K562 (cell line): ENCODE data around the gene VEGFA. TPM values are rescaled to one million over a fixed set of nuclear protein-coding genes. Genes with fewer than 3 reads are reported as not detected.
A peak's percentile ranks its signal among the peaks of the same experiment; 100 is the strongest.

Experiments used
- ATAC-seq: fragments of 200-7000 bp; cut with Tn5 transposase; 3 replicates; pipeline ENCODE4 v1.9.1; 2020; ENCODE audit warnings: moderate library complexity
- BruUV-seq: library from RNA; stranded (reverse); fragments of 400-500 nt; replicated peaks from 2 replicates; lab custom pipeline; 2021; lab: Mats Ljungman, UMichigan
- CTCF ChIA-PET: fragments of 300-600 bp; formaldehyde crosslinking; extraction: SDS; loops from one replicate; lab custom pipeline; 2021; ENCODE audit warnings: low intra/inter-chr PET ratio; lab: Yijun Ruan, JAX
- POLR2A ChIA-PET: fragments of 300-600, 350-650 bp; sonication (Branson Sonifier 250); formaldehyde crosslinking; extraction: SDS; loops from one replicate; lab custom pipeline; 2021; ENCODE audit warnings: antibody characterized with exemption, inconsistent platforms; lab: Yijun Ruan, JAX
- DNase-seq, 4 experiments: peaks; one replicate each; pipeline versions ENCODE4 v3.0.0 to v3.0.0-alpha.2; 2011 to 2018; ENCODE audit warnings: low spot score in 3 of 4, mixed read lengths in 3 of 4; ENCODE audit errors: extremely low read depth in 1 of 4
- FAIRE-seq: peaks from 2 replicates; lab custom pipeline; 2011; peaks lifted over from hg19 to GRCh38; lab: Jason Lieb, UNC
- H2AFZ ChIP-seq: 2 replicates; pipeline ENCODE4 v1.6.0; 2011; ENCODE audit warnings: low read depth, low read length, control low read depth, inconsistent platforms
- H3K27ac ChIP-seq: fragments of 200-600 bp; 3 replicates; pipeline ENCODE4 v1.8.0; 2011; ENCODE audit warnings: low read depth, mild to moderate bottlenecking, control low read depth, inconsistent platforms, low read length, moderate library complexity, mixed read lengths; ENCODE audit errors: extremely low read depth
- H3K27me3 ChIP-seq, 2 experiments: fragments of 300-600 bp in 1 of 2; 2 replicates in 1 of 2; 3 replicates in 1 of 2; pipeline versions ENCODE4 v1.6.0 to v1.8.0; 2011; ENCODE audit warnings: inconsistent platforms in 2 of 2, low read length in 2 of 2, mild to moderate bottlenecking in 1 of 2, mixed read lengths in 1 of 2, moderate library complexity in 1 of 2; ENCODE audit not compliant: control insufficient read depth in 2 of 2, insufficient read depth in 2 of 2
- H3K36me3 ChIP-seq: fragments of 300-600 bp; 3 replicates; pipeline ENCODE4 v1.8.0; 2011; ENCODE audit warnings: mild to moderate bottlenecking, low read length, inconsistent platforms; ENCODE audit not compliant: control insufficient read depth, insufficient read depth
- H3K4me1 ChIP-seq, 2 experiments: fragments of 200-600 bp in 1 of 2; replicated peaks in 1 of 2; 2 replicates in 1 of 2; 3 replicates in 1 of 2; pipeline versions ENCODE4 v1.5.1 to v1.8.0; 2011; ENCODE audit warnings: inconsistent platforms in 2 of 2, low read length in 2 of 2, mild to moderate bottlenecking in 1 of 2, mixed read lengths in 1 of 2, moderate library complexity in 1 of 2; ENCODE audit not compliant: control insufficient read depth in 2 of 2, insufficient read depth in 2 of 2
- H3K4me2 ChIP-seq: 2 replicates; pipeline ENCODE4 v1.6.1; 2011; ENCODE audit warnings: low read length, control low read depth, inconsistent platforms, mixed read lengths; ENCODE audit not compliant: insufficient read depth
- H3K4me3 ChIP-seq: fragments of 200-600 bp; sonication (generic), shearing (Covaris generic); 2 replicates; pipeline ENCODE4 v1.5.1; 2016; ENCODE audit warnings: control low read depth, inconsistent platforms
- H3K79me2 ChIP-seq: fragments of 200-600 bp; 3 replicates; pipeline ENCODE4 v1.8.0; 2011; ENCODE audit warnings: low read length, inconsistent platforms; ENCODE audit not compliant: control insufficient read depth, insufficient read depth
- H3K9ac ChIP-seq, 2 experiments: 2 replicates each; pipeline versions ENCODE4 v1.6.0 to v1.6.1; 2011; ENCODE audit warnings: low read depth in 2 of 2, low read length in 2 of 2, control low read depth in 1 of 2, inconsistent platforms in 1 of 2, mild to moderate bottlenecking in 1 of 2, mixed read lengths in 1 of 2; ENCODE audit not compliant: insufficient read depth in 1 of 2
- H3K9me1 ChIP-seq: one replicate; pipeline ENCODE4 v1.6.0; 2011; ENCODE audit warnings: inconsistent platforms, mild to moderate bottlenecking, low read length, moderate library complexity; ENCODE audit not compliant: control insufficient read depth, insufficient read depth
- H3K9me3 ChIP-seq: replicated peaks from 2 replicates; pipeline ENCODE4 v1.5.1; 2011; ENCODE audit warnings: low read depth, low read length, inconsistent platforms; ENCODE audit not compliant: control insufficient read depth, insufficient read depth
- H4K20me1 ChIP-seq: replicated peaks from 2 replicates; pipeline ENCODE4 v1.6.1; 2011; ENCODE audit warnings: low read length, inconsistent platforms, mixed read lengths; ENCODE audit not compliant: control insufficient read depth, insufficient read depth
- ARID1B ChIP-seq: fragments of 450-650 bp; IDR thresholded peaks from 2 replicates; pipeline ENCODE4 v1.6.1; 2016; ENCODE audit warnings: antibody characterized with exemption, mild to moderate bottlenecking, inconsistent platforms
- BCL6 ChIP-seq: fragments of 250-450 bp; sonication (Bioruptor Pico); IDR thresholded peaks from 2 replicates; pipeline ENCODE4 v1.4.0; 2020
- CBFA2T2 ChIP-seq: fragments of 450-650 bp; conservative IDR thresholded peaks from 2 replicates; pipeline ENCODE4 v1.6.1; 2017; ENCODE audit warnings: mild to moderate bottlenecking
- CBFA2T3 ChIP-seq: fragments of 450-650 bp; IDR thresholded peaks from 2 replicates; pipeline ENCODE4 v1.6.1; 2017
- CCNT2 ChIP-seq: IDR thresholded peaks from 2 replicates; pipeline ENCODE4 v1.6.1; 2011; ENCODE audit warnings: borderline replicate concordance, low read depth, mild to moderate bottlenecking, moderate library complexity, mixed read lengths, low read length; ENCODE audit not compliant: insufficient read length; ENCODE audit errors: extremely low read depth
- CTBP1 ChIP-seq: fragments of 450-650 bp; IDR thresholded peaks from 2 replicates; pipeline ENCODE4 v1.6.1; 2016; ENCODE audit warnings: borderline replicate concordance
- DPF2 ChIP-seq: fragments of 450-650 bp; IDR thresholded peaks from 2 replicates; pipeline ENCODE4 v1.6.1; 2016
- KLF16 ChIP-seq: IDR thresholded peaks from 2 replicates; pipeline ENCODE4 v1.6.1; 2016; ENCODE audit warnings: antibody characterized with exemption
- LCOR ChIP-seq: sonication (generic); formaldehyde crosslinking; IDR thresholded peaks from 2 replicates; pipeline ENCODE4 v1.8.0; 2022; ENCODE audit warnings: mild to moderate bottlenecking, missing genetic modification reagents
- MTA2 ChIP-seq: fragments of 450-650 bp; IDR thresholded peaks from 2 replicates; pipeline ENCODE4 v1.6.1; 2016; ENCODE audit warnings: low read depth
- MTF1 ChIP-seq: fragments of 250-450 bp; sonication (Bioruptor Pico); IDR thresholded peaks from 2 replicates; pipeline ENCODE4 v1.9.0; 2021; ENCODE audit warnings: moderate library complexity, mild to moderate bottlenecking, inconsistent platforms, borderline replicate concordance
- NCOR1 ChIP-seq: fragments of 450-650 bp; IDR thresholded peaks from 2 replicates; pipeline ENCODE4 v1.6.1; 2016; ENCODE audit warnings: mild to moderate bottlenecking, moderate library complexity
- NFYB ChIP-seq: IDR thresholded peaks from 2 replicates; pipeline ENCODE4 v1.6.1; 2011; ENCODE audit warnings: mild to moderate bottlenecking, moderate library complexity; ENCODE audit not compliant: insufficient read length; ENCODE audit errors: extremely low read depth
- RNF2 ChIP-seq: sonication (generic); IDR thresholded peaks from 2 replicates; pipeline ENCODE4 v1.6.1; 2016
- SMARCA4 ChIP-seq: fragments of 450-650 bp; IDR thresholded peaks from 2 replicates; pipeline ENCODE4 v1.6.1; 2016
- SOX6 ChIP-seq: fragments of 450-650 bp; IDR thresholded peaks from 2 replicates; pipeline ENCODE4 v1.6.1; 2014; ENCODE audit warnings: mild to moderate bottlenecking
- TAL1 ChIP-seq: fragments of 450-650 bp; IDR thresholded peaks from 2 replicates; pipeline ENCODE4 v1.6.1; 2016; ENCODE audit warnings: mild to moderate bottlenecking
- TCF3 ChIP-seq: sonication (generic); formaldehyde crosslinking; IDR thresholded peaks from 2 replicates; pipeline ENCODE4 v1.4.0; 2020; ENCODE audit warnings: mild to moderate bottlenecking, missing genetic modification reagents
- TEAD2 ChIP-seq: fragments of 450-650 bp; IDR thresholded peaks from 2 replicates; pipeline ENCODE4 v1.6.1; 2016; ENCODE audit warnings: missing genetic modification characterization, control low read depth, missing compliant biosample characterization
- TEAD4 ChIP-seq, 2 experiments: sonication (generic) in 1 of 2; formaldehyde crosslinking in 1 of 2; IDR thresholded peaks; 2 replicates each; pipeline versions ENCODE4 v1.6.1 to v1.8.0; 2012 to 2022; ENCODE audit warnings: borderline replicate concordance in 1 of 2, inconsistent platforms in 1 of 2, low read length in 1 of 2, mild to moderate bottlenecking in 1 of 2, missing genetic modification reagents in 1 of 2
- ZNF274 ChIP-seq: IDR thresholded peaks from 2 replicates; pipeline ENCODE4 v1.6.1; 2011; ENCODE audit warnings: low read depth, mild to moderate bottlenecking, low read length, moderate library complexity, borderline replicate concordance
- ZNF644 ChIP-seq: fragments of 200-800 bp; sonication (Bioruptor generic); IDR thresholded peaks from 2 replicates; pipeline ENCODE4 v1.6.1; 2016; ENCODE audit warnings: low read depth, missing genetic modification characterization, missing compliant biosample characterization
- WGBS: fragments of 100-300 bp; shearing (Covaris generic); methylation state at CpG from one replicate; pipeline ENCODE4 v1.1.6; 2016; ENCODE audit warnings: low coverage, mixed read lengths; ENCODE audit not compliant: insufficient coverage; ENCODE audit errors: missing lambda C conversion rate; 5-methylcytosine and 5-hydroxymethylcytosine counted together
- in situ Hi-C: fragments of 300-500 bp; cut with MboI; formaldehyde crosslinking; loops from 4 replicates; pipeline ENCODE4 v1.15.0; 2018; ENCODE audit warnings: inconsistent platforms, mixed read lengths
- intact Hi-C: fragments of 100-400 bp; cut with micrococcal nuclease; formaldehyde crosslinking; loops from 2 replicates; pipeline ENCODE4 v1.14.2; 2022
- polyA plus RNA-seq, 8 experiments: library from polyadenylated mRNA; depleted of rRNA in 4 of 8; stranded (reverse) in 5 of 8; unstranded in 3 of 8; fragments of >200 nt; fragmentation: Nextera tagmentation in 2 of 8; fragmentation: Illumina TruSeq in 1 of 8; extraction: Ambion mirVana in 2 of 8; extraction: Trizol in 1 of 8; gene quantifications; 2 replicates each; pipeline versions ENCODE4 v1.2.1 to v1.2.3, GENCODE V29; 2011 to 2014; ENCODE audit warnings: inconsistent platforms in 1 of 8, missing spikeins in 1 of 8
- total RNA-seq, 7 experiments: library from RNA; depleted of rRNA in 6 of 7; stranded (reverse); fragments of >200 nt in 6 of 7; fragmentation: Illumina TruSeq in 2 of 7; extraction: Trizol in 2 of 7; gene quantifications; 2 replicates each; pipeline versions ENCODE4 v1.2.1 to v1.2.3, GENCODE V29; 2011 to 2021; ENCODE audit warnings: low replicate concordance in 1 of 7
- TF ChIP-seq, protein P1 (sequence below): sonication (generic); formaldehyde crosslinking; IDR thresholded peaks from 2 replicates; pipeline ENCODE4 v1.8.0; 2022; ENCODE audit warnings: missing genetic modification reagents, mild to moderate bottlenecking, moderate library complexity, borderline replicate concordance

VEGFA gene
- total and polyA plus RNA-seq, 9 of the 15 experiments (the other 6 are each of a cell fraction or from before 2014, with no cell fraction given) = 14.0 to 271 (median 124) TPM

DNA sequence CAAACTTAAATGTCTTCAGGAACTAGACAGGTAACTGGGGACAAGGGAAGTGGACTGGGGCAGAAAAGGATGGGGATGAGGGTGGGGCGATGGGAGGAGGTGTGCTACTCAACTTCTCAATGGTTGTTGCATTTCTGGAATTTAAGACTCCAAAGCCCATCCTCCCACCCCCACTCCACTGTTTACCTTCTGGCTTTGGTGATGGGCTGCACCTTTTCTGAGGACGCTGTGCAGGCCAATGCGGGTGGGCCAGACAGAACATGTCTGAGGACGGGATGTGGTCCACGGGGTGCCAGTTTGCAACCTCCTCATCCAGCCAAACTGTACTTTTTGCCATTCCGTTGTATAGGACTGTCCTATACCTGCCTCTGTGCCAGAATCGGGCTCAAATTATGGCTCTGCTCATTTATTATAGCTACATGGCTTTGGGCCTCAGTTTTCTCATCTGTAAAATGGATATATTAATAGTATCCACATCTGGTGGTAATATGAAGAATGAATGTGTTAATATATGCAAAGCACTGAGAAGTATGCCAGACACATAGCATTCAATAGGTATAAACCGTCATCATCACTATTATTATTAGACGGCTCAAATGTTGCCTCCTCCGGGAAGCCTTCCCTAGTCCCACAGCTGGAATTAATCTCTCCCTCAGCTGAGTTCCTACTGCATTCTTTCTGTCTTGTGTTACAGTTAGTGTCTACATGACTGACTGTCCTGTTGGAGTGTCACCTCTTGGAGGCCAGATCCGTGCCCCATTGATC is 31.0 kb upstream of the VEGFA start (continued):
- TF ChIP-seq LCOR (CRISPR knock-in tag) = 0 out of 2 replicates have a peak, but pooled peaks have one; percentile 32
- TF ChIP-seq NFYB = no peak
- TF ChIP-seq BCL6 = no peak
- no peak for TF ChIP-seq MTF1 (CRISPR knock-in tag)

DNA sequence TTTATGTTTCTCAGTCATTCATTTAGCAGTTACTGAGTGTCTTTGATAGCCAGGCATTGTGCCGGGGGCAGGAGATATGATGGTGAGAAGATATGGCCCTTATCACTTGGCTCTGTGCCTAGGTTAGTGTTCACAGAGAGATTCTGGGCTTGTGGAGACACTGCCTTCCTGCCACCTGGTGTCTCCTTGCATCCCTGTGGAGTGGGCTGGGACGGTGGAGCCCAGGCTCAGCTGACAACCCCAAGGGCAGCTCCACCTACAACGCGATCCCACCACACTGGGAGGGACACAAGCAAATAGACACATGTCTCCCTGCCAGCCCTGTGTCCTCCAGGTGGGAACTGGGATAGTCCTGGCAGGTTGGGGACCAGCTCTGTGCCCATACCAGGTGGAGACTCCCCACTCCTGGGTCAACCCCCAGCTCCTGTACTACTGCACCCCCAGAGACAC is 30.3 kb upstream of the VEGFA start:
- FAIRE-seq (peak; percentile 78), ATAC-seq (peak; percentile 18; the same call in 2 of the 3 replicates), DNase-seq (peak in 3 of 4 experiments; percentile 54 to 64 (median 55))
- H3K27ac ChIP-seq = no peak overlapping the region
- in situ Hi-C loops (no loop called here), intact Hi-C loops (no loop called here)
- ChIA-PET POLR2A (interaction anchor here (0.6 to 1.1 kb wide), 5 partner anchors 9 to 337 kb away, joined by 3 to 5 read pairs (median 3); partner anchors contain the start of gene GTPBP2), CTCF (no interaction called here)
- 7% methylated on average over 4 of the region's 4 CpGs for WGBS
- no peaks in the 10 kb centered on the region for H3K36me3 ChIP-seq
- no peak overlapping the region for H3K4me3 ChIP-seq
- BruUV-seq = no TSS peak
- peak overlapping the region; percentile 26 for H3K4me2 ChIP-seq
- H3K9ac ChIP-seq = peak overlapping the region in 1 of 2 experiments; percentile 37; a peak in 3 of 4 replicates
- peaks cover 28 to 30% of the 10 kb centered on the region in 2 experiments for H3K4me1 ChIP-seq
- no peaks in the 10 kb centered on the region for H4K20me1 ChIP-seq
- H3K27me3 ChIP-seq = no peaks in the 10 kb centered on the region; a peak in 1 of 5 replicates
- H3K9me3 ChIP-seq = no peaks in the 10 kb centered on the region
- H3K9me1 ChIP-seq = peaks cover 7% of the 10 kb centered on the region
- peak overlapping the region; percentile 64; the same call in 1 of the 2 replicates for H2AFZ ChIP-seq
- H3K79me2 ChIP-seq = no peaks in the 10 kb centered on the region
- TF ChIP-seq KLF16 = peak; percentile 52; the same call in 1 of the 2 replicates
- 0 out of 2 replicates have a peak, but pooled peaks have one; percentile 24 for TF ChIP-seq CTBP1
- TF ChIP-seq TEAD4 (IDR thresholded peaks at IDR 0.05; ENCODE audit: low read length) = peak; percentile 42; the same call in 1 of the 2 replicates
- TF ChIP-seq TEAD4 (CRISPR knock-in tag; IDR thresholded peaks at IDR 0.05; ENCODE audit: borderline replicate concordance) = no peak
- peak; percentile 81 for TF ChIP-seq ARID1B
- peak; percentile 58 for TF ChIP-seq TCF3 (CRISPR knock-in tag)
- peak; percentile 51 for TF ChIP-seq CCNT2
- no peak for TF ChIP-seq MTA2
- TF ChIP-seq SMARCA4 = 0 out of 2 replicates have a peak, but pooled peaks have one; percentile 42
- peak; percentile 62 for TF ChIP-seq NCOR1
- no peak for TF ChIP-seq ZNF274
- 0 out of 2 replicates have a peak, but pooled peaks have one; percentile 6 for TF ChIP-seq RNF2
- TF ChIP-seq SOX6 = peak; percentile 57
- peak; percentile 71 for TF ChIP-seq DPF2
- TF ChIP-seq TAL1 = peak; percentile 53; the same call in 1 of the 2 replicates
- TF ChIP-seq TEAD2 (tag) = no peak
- TF ChIP-seq CBFA2T2 = peak; percentile 77
- TF ChIP-seq ZNF644 (tag) = no peak
- TF ChIP-seq, protein P1, sequence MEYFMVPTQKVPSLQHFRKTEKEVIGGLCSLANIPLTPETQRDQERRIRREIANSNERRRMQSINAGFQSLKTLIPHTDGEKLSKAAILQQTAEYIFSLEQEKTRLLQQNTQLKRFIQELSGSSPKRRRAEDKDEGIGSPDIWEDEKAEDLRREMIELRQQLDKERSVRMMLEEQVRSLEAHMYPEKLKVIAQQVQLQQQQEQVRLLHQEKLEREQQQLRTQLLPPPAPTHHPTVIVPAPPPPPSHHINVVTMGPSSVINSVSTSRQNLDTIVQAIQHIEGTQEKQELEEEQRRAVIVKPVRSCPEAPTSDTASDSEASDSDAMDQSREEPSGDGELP (CRISPR knock-in tag) = peak; percentile 66; the same call in 1 of the 2 replicates
- TF ChIP-seq CBFA2T3 = peak; percentile 86
